Esophagus squamous epithelium (tissue), 4 donors: Measurements from ENCODE around the gene CNTNAP2.

ENCODE experiments used
- POLR2A ChIP-seq, 4 donors: fragments of 450-650 bp; IDR thresholded peaks; one replicate each; pipeline ENCODE4 v1.6.1; 2017; ENCODE audit warnings: antibody characterized with exemption in 4 of 4, mild to moderate bottlenecking in 4 of 4, moderate library complexity in 3 of 4
- TF ChIP-seq, protein P1 (sequence below), 6 experiments: fragments of 450-650 bp in 4 of 6; fragments of 200-600 bp in 2 of 6; sonication (generic) in 2 of 6; IDR thresholded peaks; one replicate each; pipeline ENCODE4 v1.5.1; 2016 to 2019; ENCODE audit warnings: antibody characterized with exemption in 6 of 6, mild to moderate bottlenecking in 4 of 6, moderate library complexity in 4 of 6

DNA sequence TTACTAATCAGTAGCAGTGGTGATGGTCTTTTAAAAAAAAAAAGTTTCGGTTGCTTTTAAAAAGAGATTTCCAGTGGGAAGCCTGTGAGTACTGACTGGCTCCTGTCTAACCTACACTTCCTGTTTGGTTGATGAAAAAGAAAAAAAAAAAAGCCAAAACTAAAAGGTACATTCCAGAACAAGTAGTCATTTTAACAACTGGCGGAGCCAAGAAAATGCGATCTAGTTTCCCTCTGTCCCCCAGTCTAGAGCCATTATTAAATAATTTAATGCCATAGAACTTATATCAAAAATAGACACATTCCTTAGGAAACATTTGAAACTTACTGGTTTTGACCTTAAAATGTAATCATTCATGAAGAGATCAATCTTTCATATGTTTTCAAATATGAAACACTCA lies 2219.8 kb downstream of the CNTNAP2 start:
- TF ChIP-seq, protein P1, sequence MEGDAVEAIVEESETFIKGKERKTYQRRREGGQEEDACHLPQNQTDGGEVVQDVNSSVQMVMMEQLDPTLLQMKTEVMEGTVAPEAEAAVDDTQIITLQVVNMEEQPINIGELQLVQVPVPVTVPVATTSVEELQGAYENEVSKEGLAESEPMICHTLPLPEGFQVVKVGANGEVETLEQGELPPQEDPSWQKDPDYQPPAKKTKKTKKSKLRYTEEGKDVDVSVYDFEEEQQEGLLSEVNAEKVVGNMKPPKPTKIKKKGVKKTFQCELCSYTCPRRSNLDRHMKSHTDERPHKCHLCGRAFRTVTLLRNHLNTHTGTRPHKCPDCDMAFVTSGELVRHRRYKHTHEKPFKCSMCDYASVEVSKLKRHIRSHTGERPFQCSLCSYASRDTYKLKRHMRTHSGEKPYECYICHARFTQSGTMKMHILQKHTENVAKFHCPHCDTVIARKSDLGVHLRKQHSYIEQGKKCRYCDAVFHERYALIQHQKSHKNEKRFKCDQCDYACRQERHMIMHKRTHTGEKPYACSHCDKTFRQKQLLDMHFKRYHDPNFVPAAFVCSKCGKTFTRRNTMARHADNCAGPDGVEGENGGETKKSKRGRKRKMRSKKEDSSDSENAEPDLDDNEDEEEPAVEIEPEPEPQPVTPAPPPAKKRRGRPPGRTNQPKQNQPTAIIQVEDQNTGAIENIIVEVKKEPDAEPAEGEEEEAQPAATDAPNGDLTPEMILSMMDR (IDR thresholded peaks at IDR 0.05), result no peak
- no peak for TF ChIP-seq POLR2A (IDR thresholded peaks at IDR 0.05)
